ENCODE measurements around the gene RSRC1.

DNA sequence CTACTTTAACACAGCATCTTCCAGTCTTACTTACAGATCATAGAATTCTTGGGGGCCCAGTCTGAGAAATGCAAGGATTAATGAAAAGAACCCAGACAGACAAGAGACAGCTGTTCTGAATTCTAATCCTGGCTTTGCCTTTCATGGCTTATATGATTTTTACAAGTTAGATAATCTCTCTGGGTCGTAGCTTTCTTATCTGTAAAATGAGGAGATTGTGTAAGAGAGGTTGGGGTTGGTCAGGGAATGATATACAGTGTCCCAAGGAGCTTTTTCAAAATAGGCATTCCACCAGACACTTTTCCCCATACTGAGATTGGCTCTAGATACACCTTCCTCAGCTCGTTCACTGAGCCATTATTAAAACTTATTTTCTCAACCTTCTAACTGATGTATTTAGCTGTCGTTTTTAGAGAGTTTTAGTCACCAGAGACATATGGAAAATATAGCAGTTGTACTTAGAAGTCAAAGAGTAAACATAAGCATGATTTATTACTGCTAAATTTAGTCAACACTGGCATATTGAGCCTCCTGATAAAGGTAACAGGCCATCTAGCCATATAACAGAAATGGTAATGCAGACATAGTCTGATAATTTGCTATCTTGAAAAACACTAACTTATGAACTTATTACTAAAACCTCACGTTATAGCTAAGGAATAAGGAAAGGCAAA, 298.1 kb downstream of the RSRC1 start:
- TF ChIP-seq, protein P1, sequence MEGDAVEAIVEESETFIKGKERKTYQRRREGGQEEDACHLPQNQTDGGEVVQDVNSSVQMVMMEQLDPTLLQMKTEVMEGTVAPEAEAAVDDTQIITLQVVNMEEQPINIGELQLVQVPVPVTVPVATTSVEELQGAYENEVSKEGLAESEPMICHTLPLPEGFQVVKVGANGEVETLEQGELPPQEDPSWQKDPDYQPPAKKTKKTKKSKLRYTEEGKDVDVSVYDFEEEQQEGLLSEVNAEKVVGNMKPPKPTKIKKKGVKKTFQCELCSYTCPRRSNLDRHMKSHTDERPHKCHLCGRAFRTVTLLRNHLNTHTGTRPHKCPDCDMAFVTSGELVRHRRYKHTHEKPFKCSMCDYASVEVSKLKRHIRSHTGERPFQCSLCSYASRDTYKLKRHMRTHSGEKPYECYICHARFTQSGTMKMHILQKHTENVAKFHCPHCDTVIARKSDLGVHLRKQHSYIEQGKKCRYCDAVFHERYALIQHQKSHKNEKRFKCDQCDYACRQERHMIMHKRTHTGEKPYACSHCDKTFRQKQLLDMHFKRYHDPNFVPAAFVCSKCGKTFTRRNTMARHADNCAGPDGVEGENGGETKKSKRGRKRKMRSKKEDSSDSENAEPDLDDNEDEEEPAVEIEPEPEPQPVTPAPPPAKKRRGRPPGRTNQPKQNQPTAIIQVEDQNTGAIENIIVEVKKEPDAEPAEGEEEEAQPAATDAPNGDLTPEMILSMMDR (IDR thresholded peaks at IDR 0.05 in 4 of 5, conservative IDR thresholded peaks at IDR 0.05 in 1 of 5): no peak
- no peak for TF ChIP-seq POLR2A (IDR thresholded peaks at IDR 0.05)

Measured in gastrocnemius medialis (tissue), 4 donors.